ENCODE measurements around the gene SLC9A2. TPM values are rescaled to one million over a fixed set of nuclear protein-coding genes. Genes with fewer than 3 reads are reported as not detected.

SLC9A2 gene
- total RNA-seq, 1 experiment from 2014 or later: not detected

DNA sequence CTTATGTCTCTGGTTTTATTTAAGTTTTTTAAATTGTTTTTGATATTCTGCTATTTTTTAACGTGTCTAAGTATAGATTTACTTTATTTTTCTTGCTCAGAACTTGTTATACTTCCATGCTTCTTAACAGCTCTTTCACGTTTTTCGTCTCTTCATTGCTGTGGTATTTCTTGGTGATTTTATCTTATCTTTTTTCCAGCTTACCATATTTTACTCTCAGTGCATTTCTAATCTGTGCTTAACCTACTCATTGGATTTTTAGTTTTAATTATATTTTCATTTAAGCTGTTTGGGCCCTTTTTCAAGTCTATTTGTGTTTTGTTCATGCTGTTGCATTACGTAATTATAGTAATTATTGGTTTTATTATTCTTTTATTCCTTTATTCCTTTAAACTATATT lies 11.1 kb downstream of the SLC9A2 start:
- Histone ChIP-seq H3K4me3 (ENCODE audit: low read length) (no peak overlapping the region), H3K9ac (ENCODE audit: low read length) (no peak overlapping the region), H3K36me3 (ENCODE audit: insufficient read depth, low read length) (no peaks in the 10 kb centered on the region), H3K4me1 (ENCODE audit: low read length) (no peaks in the 10 kb centered on the region), H3K79me2 (ENCODE audit: low read length) (no peaks in the 10 kb centered on the region), H3K4me2 (ENCODE audit: low read depth, low read length, poor library complexity, severe bottlenecking) (no peak overlapping the region), H4K20me1 (ENCODE audit: insufficient read depth, low read depth, low read length) (no peaks in the 10 kb centered on the region), H2AFZ (ENCODE audit: low read length) (no peak overlapping the region), H3K9me3 (ENCODE audit: low read length) (no peaks in the 10 kb centered on the region), H3K27me3 (ENCODE audit: low read length) (no peaks in the 10 kb centered on the region), H3K9me2 (replicated peaks; ENCODE audit: insufficient read depth, low read length) (no peaks in the 10 kb centered on the region), H3K27ac (ENCODE audit: low read length) (no peak overlapping the region)
- no peak for DNase-seq

DNA sequence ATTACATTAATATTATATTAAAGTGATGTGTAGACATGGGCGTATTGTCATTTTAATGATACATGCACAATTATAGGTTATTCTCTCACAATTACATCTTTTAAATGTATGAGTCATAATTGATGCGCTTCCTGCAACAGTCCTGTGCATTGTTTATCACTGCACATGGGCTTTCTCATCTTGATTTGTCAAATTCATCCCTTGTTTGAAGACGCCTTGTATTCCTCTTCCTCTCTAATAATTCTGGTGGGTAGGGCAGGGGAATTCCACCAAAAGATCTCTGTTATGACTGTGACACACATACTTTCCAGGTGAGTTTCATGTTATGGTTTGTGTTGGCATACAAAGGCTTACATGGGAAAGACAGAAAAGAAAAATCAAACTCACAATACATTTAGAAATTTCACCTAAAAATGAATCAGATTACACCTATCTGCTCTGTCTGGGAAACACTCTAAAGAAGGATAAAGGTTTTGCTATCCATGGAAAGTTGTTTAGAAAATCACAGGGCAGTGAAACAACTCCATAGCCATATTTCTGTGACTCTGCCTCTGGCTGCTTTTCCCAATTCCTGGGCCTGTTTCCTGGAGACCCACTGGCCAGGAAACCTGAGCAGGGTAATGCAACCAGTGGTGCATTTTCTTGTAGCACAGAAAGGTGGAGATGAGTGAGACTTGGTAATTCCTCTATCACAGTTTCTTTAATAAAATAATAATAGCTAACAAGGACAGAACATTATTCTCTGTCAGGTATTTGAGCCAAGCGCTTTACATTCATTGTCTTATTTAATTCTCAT lies 13.2 kb downstream of the SLC9A2 start:
- no peaks in the 10 kb centered on the region for H3K36me3 ChIP-seq (ENCODE audit: insufficient read depth, low read length)
- H2AFZ ChIP-seq (ENCODE audit: low read length): no peak overlapping the region
- no peaks in the 10 kb centered on the region for H3K9me3 ChIP-seq (ENCODE audit: low read length)
- H3K9me2 ChIP-seq (replicated peaks; ENCODE audit: insufficient read depth, low read length): no peaks in the 10 kb centered on the region
- H3K4me1 ChIP-seq (ENCODE audit: low read length): no peaks in the 10 kb centered on the region
- no peak overlapping the region for H3K9ac ChIP-seq (ENCODE audit: low read length)
- no peak overlapping the region for H3K4me3 ChIP-seq (ENCODE audit: low read length)
- H4K20me1 ChIP-seq (ENCODE audit: insufficient read depth, low read depth, low read length): no peaks in the 10 kb centered on the region
- no peak overlapping the region for H3K27ac ChIP-seq (ENCODE audit: low read length)
- H3K27me3 ChIP-seq (ENCODE audit: low read length): no peaks in the 10 kb centered on the region
- no peak for DNase-seq
- H3K79me2 ChIP-seq (ENCODE audit: low read length): no peaks in the 10 kb centered on the region
- no peak overlapping the region for H3K4me2 ChIP-seq (ENCODE audit: low read depth, low read length, poor library complexity, severe bottlenecking)

GRCh38 chr2:102634831-102635241 lies 15.5 kb downstream of the SLC9A2 start:
- no peak for DNase-seq
- no peak overlapping the region for H3K27ac ChIP-seq (ENCODE audit: low read length)
- H3K9me2 ChIP-seq (replicated peaks; ENCODE audit: insufficient read depth, low read length): no peaks in the 10 kb centered on the region
- no peaks in the 10 kb centered on the region for H4K20me1 ChIP-seq (ENCODE audit: insufficient read depth, low read depth, low read length)
- no peaks in the 10 kb centered on the region for H3K9me3 ChIP-seq (ENCODE audit: low read length)
- no peaks in the 10 kb centered on the region for H3K36me3 ChIP-seq (ENCODE audit: insufficient read depth, low read length)
- no peak overlapping the region for H3K4me3 ChIP-seq (ENCODE audit: low read length)
- H3K4me1 ChIP-seq (ENCODE audit: low read length): no peaks in the 10 kb centered on the region
- no peak overlapping the region for H3K9ac ChIP-seq (ENCODE audit: low read length)
- H3K79me2 ChIP-seq (ENCODE audit: low read length): no peaks in the 10 kb centered on the region
- no peak overlapping the region for H2AFZ ChIP-seq (ENCODE audit: low read length)
- no peaks in the 10 kb centered on the region for H3K27me3 ChIP-seq (ENCODE audit: low read length)
- H3K4me2 ChIP-seq (ENCODE audit: low read depth, low read length, poor library complexity, severe bottlenecking): no peak overlapping the region

- H3K27ac ChIP-seq (ENCODE audit: low read length): no peak overlapping the region
- no peaks in the 10 kb centered on the region for H3K9me3 ChIP-seq (ENCODE audit: low read length)
- H4K20me1 ChIP-seq (ENCODE audit: insufficient read depth, low read depth, low read length): no peaks in the 10 kb centered on the region
- H3K4me2 ChIP-seq (ENCODE audit: low read depth, low read length, poor library complexity, severe bottlenecking): no peak overlapping the region
- no peak for DNase-seq
- no peaks in the 10 kb centered on the region for H3K36me3 ChIP-seq (ENCODE audit: insufficient read depth, low read length)
- H3K4me1 ChIP-seq (ENCODE audit: low read length): no peaks in the 10 kb centered on the region
- no peak overlapping the region for H3K9ac ChIP-seq (ENCODE audit: low read length)
- no peak overlapping the region for H2AFZ ChIP-seq (ENCODE audit: low read length)
- H3K9me2 ChIP-seq (replicated peaks; ENCODE audit: insufficient read depth, low read length): no peaks in the 10 kb centered on the region
- H3K27me3 ChIP-seq (ENCODE audit: low read length): no peaks in the 10 kb centered on the region
- no peaks in the 10 kb centered on the region for H3K79me2 ChIP-seq (ENCODE audit: low read length)
- H3K4me3 ChIP-seq (ENCODE audit: low read length): no peak overlapping the region
Observed at GRCh38 chr2:102635317-102635716, 16.0 kb downstream of the SLC9A2 start.

- H3K27ac ChIP-seq (ENCODE audit: low read length): no peak overlapping the region
- H3K4me1 ChIP-seq (ENCODE audit: low read length): no peaks in the 10 kb centered on the region
- no peaks in the 10 kb centered on the region for H3K9me2 ChIP-seq (replicated peaks; ENCODE audit: insufficient read depth, low read length)
- DNase-seq: no peak
- H3K27me3 ChIP-seq (ENCODE audit: low read length): no peaks in the 10 kb centered on the region
- no peak overlapping the region for H3K9ac ChIP-seq (ENCODE audit: low read length)
- H2AFZ ChIP-seq (ENCODE audit: low read length): no peak overlapping the region
- no peaks in the 10 kb centered on the region for H3K36me3 ChIP-seq (ENCODE audit: insufficient read depth, low read length)
- H4K20me1 ChIP-seq (ENCODE audit: insufficient read depth, low read depth, low read length): no peaks in the 10 kb centered on the region
- H3K4me2 ChIP-seq (ENCODE audit: low read depth, low read length, poor library complexity, severe bottlenecking): no peak overlapping the region
- H3K9me3 ChIP-seq (ENCODE audit: low read length): no peaks in the 10 kb centered on the region
- no peak overlapping the region for H3K4me3 ChIP-seq (ENCODE audit: low read length)
- no peaks in the 10 kb centered on the region for H3K79me2 ChIP-seq (ENCODE audit: low read length)
Observed at GRCh38 chr2:102636283-102636907, 17.0 kb downstream of the SLC9A2 start.

DNA sequence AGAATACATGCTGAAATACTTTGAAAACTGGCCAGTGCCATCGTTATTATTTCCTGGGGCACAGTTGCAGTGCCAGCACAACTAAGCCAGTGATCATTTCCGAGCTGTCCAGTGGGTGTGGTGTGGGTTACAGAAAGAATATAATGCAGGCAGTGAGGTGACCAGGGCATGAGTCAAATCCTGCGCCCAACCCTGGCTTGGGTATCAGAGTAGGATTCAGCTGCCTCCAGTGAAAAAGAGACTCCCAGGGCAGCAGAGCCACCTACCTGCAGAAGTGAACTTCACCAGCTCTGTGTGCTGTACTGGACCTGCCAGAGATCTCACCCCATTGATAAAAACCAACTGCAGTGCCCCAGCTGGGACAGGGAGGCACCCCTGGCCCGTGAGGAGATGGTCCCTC lies 18.0 kb downstream of the SLC9A2 start:
- H3K4me2 ChIP-seq (ENCODE audit: low read depth, low read length, poor library complexity, severe bottlenecking): no peak overlapping the region
- H3K9ac ChIP-seq (ENCODE audit: low read length): no peak overlapping the region
- no peaks in the 10 kb centered on the region for H3K27me3 ChIP-seq (ENCODE audit: low read length)

GRCh38 chr2:102639429-102639828 lies 20.1 kb downstream of the SLC9A2 start:
- no peaks in the 10 kb centered on the region for H3K4me1 ChIP-seq (ENCODE audit: low read length)
- H3K79me2 ChIP-seq (ENCODE audit: low read length): no peaks in the 10 kb centered on the region
- H3K36me3 ChIP-seq (ENCODE audit: insufficient read depth, low read length): no peaks in the 10 kb centered on the region
- DNase-seq: no peak
- H3K27ac ChIP-seq (ENCODE audit: low read length): no peak overlapping the region
- no peaks in the 10 kb centered on the region for H3K27me3 ChIP-seq (ENCODE audit: low read length)
- H4K20me1 ChIP-seq (ENCODE audit: insufficient read depth, low read depth, low read length): no peaks in the 10 kb centered on the region
- H2AFZ ChIP-seq (ENCODE audit: low read length): no peak overlapping the region
- no peak overlapping the region for H3K4me3 ChIP-seq (ENCODE audit: low read length)
- no peak overlapping the region for H3K9ac ChIP-seq (ENCODE audit: low read length)
- no peaks in the 10 kb centered on the region for H3K9me2 ChIP-seq (replicated peaks; ENCODE audit: insufficient read depth, low read length)
- no peaks in the 10 kb centered on the region for H3K9me3 ChIP-seq (ENCODE audit: low read length)
- H3K4me2 ChIP-seq (ENCODE audit: low read depth, low read length, poor library complexity, severe bottlenecking): no peak overlapping the region

More for the DNA sequence above, 18.0 kb downstream of the SLC9A2 start:
- Histone ChIP-seq H3K27ac (ENCODE audit: low read length) (no peak overlapping the region), H3K9me3 (ENCODE audit: low read length) (no peaks in the 10 kb centered on the region), H3K9me2 (replicated peaks; ENCODE audit: insufficient read depth, low read length) (no peaks in the 10 kb centered on the region), H3K4me3 (ENCODE audit: low read length) (no peak overlapping the region), H3K79me2 (ENCODE audit: low read length) (no peaks in the 10 kb centered on the region), H3K4me1 (ENCODE audit: low read length) (no peaks in the 10 kb centered on the region), H2AFZ (ENCODE audit: low read length) (no peak overlapping the region), H3K36me3 (ENCODE audit: insufficient read depth, low read length) (no peaks in the 10 kb centered on the region), H4K20me1 (ENCODE audit: insufficient read depth, low read depth, low read length) (no peaks in the 10 kb centered on the region)
- DNase-seq: no peak

- H3K9me2 ChIP-seq (replicated peaks; ENCODE audit: insufficient read depth, low read length): no peaks in the 10 kb centered on the region
- H3K4me2 ChIP-seq (ENCODE audit: low read depth, low read length, poor library complexity, severe bottlenecking): no peak overlapping the region
- no peak for DNase-seq
Observed at GRCh38 chr2:102652126-102652525, 32.8 kb downstream of the SLC9A2 start.

More at GRCh38 chr2:102652126-102652525, 32.8 kb downstream of the SLC9A2 start:
- Histone ChIP-seq H3K27me3 (ENCODE audit: low read length) (no peaks in the 10 kb centered on the region), H3K9me3 (ENCODE audit: low read length) (no peaks in the 10 kb centered on the region), H3K4me1 (ENCODE audit: low read length) (no peaks in the 10 kb centered on the region), H3K9ac (ENCODE audit: low read length) (no peak overlapping the region), H4K20me1 (ENCODE audit: insufficient read depth, low read depth, low read length) (no peaks in the 10 kb centered on the region), H2AFZ (ENCODE audit: low read length) (no peak overlapping the region), H3K79me2 (ENCODE audit: low read length) (no peaks in the 10 kb centered on the region), H3K27ac (ENCODE audit: low read length) (no peak overlapping the region), H3K36me3 (ENCODE audit: insufficient read depth, low read length) (no peaks in the 10 kb centered on the region), H3K4me3 (ENCODE audit: low read length) (no peak overlapping the region)
